ENCODE results near the gene TSN. TPM values are rescaled to one million over a fixed set of nuclear protein-coding genes. Genes with fewer than 3 reads are reported as not detected.

The TSN gene
- total and polyA plus RNA-seq, 2 experiments from 2014 or later: 62.5 to 94.8 TPM

DNA sequence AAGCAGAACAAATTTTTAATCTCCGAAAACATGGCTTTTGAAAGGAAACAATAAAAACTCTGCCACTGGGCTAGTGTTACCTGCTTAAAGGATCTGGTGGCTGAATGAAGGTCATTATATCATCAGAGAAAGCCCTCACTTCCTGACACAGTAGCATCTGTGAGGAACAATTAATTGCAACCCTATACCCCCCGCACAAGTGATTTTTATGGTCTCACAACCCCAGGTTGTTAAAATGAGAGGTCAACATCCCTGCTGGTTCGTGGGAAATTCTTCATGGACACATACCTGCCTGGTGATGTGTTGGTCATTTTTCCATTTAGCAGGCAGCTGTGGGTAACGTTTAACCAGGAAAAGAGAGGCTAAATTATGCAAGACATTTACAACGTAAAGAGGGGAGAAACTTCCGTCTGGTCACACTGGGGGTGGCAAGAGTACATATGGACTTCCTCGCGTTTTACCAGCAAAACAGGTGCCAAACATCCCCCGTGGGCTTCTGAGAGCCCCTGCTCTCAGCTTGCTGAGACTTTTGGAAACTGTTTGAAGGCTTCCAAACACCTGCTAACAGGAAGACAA is 48.0 kb upstream of the TSN start:
- H3K4me1 ChIP-seq (ENCODE audit: insufficient read depth): no peaks in the 10 kb centered on the region; the same call in 1 of the 2 replicates
- Mint-ChIP-seq H3K9me3 (no peaks in the 10 kb centered on the region), H3K4me3 (no peak overlapping the region), H3K4me1 (peaks cover 24% of the 10 kb centered on the region), H3K27me3 (ENCODE audit: insufficient read depth, low read depth, poor library complexity) (no peaks in the 10 kb centered on the region), H3K27ac (no peak overlapping the region), H3K36me3 (ENCODE audit: low read depth) (no peaks in the 10 kb centered on the region)
- DNase-seq (ENCODE audit: low spot score) (no peak), ATAC-seq (no peak)
- no peaks in the 10 kb centered on the region for H3F3A ChIP-seq (replicated peaks; ENCODE audit: low read depth)
- no peaks in the 10 kb centered on the region for H3K79me2 ChIP-seq (replicated peaks; ENCODE audit: insufficient read depth)
- H3K27me3 ChIP-seq (ENCODE audit: insufficient read depth): no peaks in the 10 kb centered on the region
- H3K4me3 ChIP-seq: no peak overlapping the region
- no peak overlapping the region for H3K4me2 ChIP-seq
- no peaks in the 10 kb centered on the region for H4K20me1 ChIP-seq (replicated peaks; ENCODE audit: insufficient read depth)
- no peak overlapping the region for H3K27ac ChIP-seq (ENCODE audit: low read depth)
- no peaks in the 10 kb centered on the region for H3K9me2 ChIP-seq (ENCODE audit: insufficient read depth)
- peak overlapping the region; percentile 43; the same call in 1 of the 2 replicates for H2AFZ ChIP-seq
- no peaks in the 10 kb centered on the region; the same call in 1 of the 2 replicates for H3K36me3 ChIP-seq (ENCODE audit: insufficient read depth)
- TF ChIP-seq, protein P1, sequence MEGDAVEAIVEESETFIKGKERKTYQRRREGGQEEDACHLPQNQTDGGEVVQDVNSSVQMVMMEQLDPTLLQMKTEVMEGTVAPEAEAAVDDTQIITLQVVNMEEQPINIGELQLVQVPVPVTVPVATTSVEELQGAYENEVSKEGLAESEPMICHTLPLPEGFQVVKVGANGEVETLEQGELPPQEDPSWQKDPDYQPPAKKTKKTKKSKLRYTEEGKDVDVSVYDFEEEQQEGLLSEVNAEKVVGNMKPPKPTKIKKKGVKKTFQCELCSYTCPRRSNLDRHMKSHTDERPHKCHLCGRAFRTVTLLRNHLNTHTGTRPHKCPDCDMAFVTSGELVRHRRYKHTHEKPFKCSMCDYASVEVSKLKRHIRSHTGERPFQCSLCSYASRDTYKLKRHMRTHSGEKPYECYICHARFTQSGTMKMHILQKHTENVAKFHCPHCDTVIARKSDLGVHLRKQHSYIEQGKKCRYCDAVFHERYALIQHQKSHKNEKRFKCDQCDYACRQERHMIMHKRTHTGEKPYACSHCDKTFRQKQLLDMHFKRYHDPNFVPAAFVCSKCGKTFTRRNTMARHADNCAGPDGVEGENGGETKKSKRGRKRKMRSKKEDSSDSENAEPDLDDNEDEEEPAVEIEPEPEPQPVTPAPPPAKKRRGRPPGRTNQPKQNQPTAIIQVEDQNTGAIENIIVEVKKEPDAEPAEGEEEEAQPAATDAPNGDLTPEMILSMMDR (conservative IDR thresholded peaks at IDR 0.05; ENCODE audit: low read depth in 2 of 2): no peak
- TF ChIP-seq EZH2 (IDR thresholded peaks at IDR 0.05; ENCODE audit: low read depth, unreplicated experiment): no peak
- TF ChIP-seq JUNB (IDR thresholded peaks at IDR 0.05; ENCODE audit: unreplicated experiment): no peak
- TF ChIP-seq, protein P2, sequence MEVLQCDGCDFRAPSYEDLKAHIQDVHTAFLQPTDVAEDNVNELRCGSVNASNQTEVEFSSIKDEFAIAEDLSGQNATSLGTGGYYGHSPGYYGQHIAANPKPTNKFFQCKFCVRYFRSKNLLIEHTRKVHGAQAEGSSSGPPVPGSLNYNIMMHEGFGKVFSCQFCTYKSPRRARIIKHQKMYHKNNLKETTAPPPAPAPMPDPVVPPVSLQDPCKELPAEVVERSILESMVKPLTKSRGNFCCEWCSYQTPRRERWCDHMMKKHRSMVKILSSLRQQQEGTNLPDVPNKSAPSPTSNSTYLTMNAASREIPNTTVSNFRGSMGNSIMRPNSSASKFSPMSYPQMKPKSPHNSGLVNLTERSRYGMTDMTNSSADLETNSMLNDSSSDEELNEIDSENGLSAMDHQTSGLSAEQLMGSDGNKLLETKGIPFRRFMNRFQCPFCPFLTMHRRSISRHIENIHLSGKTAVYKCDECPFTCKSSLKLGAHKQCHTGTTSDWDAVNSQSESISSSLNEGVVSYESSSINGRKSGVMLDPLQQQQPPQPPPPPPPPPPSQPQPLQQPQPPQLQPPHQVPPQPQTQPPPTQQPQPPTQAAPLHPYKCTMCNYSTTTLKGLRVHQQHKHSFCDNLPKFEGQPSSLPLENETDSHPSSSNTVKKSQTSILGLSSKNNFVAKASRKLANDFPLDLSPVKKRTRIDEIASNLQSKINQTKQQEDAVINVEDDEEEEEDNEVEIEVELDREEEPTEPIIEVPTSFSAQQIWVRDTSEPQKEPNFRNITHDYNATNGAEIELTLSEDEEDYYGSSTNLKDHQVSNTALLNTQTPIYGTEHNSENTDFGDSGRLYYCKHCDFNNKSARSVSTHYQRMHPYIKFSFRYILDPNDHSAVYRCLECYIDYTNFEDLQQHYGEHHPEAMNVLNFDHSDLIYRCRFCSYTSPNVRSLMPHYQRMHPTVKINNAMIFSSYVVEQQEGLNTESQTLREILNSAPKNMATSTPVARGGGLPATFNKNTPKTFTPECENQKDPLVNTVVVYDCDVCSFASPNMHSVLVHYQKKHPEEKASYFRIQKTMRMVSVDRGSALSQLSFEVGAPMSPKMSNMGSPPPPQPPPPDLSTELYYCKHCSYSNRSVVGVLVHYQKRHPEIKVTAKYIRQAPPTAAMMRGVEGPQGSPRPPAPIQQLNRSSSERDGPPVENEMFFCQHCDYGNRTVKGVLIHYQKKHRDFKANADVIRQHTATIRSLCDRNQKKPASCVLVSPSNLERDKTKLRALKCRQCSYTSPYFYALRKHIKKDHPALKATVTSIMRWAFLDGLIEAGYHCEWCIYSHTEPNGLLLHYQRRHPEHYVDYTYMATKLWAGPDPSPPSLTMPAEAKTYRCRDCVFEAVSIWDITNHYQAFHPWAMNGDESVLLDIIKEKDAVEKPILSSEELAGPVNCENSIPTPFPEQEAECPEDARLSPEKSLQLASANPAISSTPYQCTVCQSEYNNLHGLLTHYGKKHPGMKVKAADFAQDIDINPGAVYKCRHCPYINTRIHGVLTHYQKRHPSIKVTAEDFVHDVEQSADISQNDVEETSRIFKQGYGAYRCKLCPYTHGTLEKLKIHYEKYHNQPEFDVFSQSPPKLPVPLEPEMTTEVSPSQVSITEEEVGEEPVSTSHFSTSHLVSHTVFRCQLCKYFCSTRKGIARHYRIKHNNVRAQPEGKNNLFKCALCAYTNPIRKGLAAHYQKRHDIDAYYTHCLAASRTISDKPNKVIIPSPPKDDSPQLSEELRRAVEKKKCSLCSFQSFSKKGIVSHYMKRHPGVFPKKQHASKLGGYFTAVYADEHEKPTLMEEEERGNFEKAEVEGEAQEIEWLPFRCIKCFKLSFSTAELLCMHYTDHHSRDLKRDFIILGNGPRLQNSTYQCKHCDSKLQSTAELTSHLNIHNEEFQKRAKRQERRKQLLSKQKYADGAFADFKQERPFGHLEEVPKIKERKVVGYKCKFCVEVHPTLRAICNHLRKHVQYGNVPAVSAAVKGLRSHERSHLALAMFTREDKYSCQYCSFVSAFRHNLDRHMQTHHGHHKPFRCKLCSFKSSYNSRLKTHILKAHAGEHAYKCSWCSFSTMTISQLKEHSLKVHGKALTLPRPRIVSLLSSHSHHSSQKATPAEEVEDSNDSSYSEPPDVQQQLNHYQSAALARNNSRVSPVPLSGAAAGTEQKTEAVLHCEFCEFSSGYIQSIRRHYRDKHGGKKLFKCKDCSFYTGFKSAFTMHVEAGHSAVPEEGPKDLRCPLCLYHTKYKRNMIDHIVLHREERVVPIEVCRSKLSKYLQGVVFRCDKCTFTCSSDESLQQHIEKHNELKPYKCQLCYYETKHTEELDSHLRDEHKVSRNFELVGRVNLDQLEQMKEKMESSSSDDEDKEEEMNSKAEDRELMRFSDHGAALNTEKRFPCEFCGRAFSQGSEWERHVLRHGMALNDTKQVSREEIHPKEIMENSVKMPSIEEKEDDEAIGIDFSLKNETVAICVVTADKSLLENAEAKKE (CRISPR knock-in tag; IDR thresholded peaks at IDR 0.05): no peak
- TF ChIP-seq ZNF114 (CRISPR knock-in tag; IDR thresholded peaks at IDR 0.05): no peak
- TF ChIP-seq NANOG (IDR thresholded peaks at IDR 0.05; ENCODE audit: borderline replicate concordance): no peak
- TF ChIP-seq EZH2phosphoT487 (IDR thresholded peaks at IDR 0.05; ENCODE audit: unreplicated experiment): no peak
- TF ChIP-seq CREB1 (CRISPR knock-in tag; IDR thresholded peaks at IDR 0.05; ENCODE audit: low read depth): no peak
- TF ChIP-seq STAT1 (IDR thresholded peaks at IDR 0.05; ENCODE audit: unreplicated experiment): no peak
- TF ChIP-seq, protein P3, sequence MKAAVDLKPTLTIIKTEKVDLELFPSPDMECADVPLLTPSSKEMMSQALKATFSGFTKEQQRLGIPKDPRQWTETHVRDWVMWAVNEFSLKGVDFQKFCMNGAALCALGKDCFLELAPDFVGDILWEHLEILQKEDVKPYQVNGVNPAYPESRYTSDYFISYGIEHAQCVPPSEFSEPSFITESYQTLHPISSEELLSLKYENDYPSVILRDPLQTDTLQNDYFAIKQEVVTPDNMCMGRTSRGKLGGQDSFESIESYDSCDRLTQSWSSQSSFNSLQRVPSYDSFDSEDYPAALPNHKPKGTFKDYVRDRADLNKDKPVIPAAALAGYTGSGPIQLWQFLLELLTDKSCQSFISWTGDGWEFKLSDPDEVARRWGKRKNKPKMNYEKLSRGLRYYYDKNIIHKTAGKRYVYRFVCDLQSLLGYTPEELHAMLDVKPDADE (IDR thresholded peaks at IDR 0.05): no peak
- no peak for TF ChIP-seq POLR2AphosphoS5 (IDR thresholded peaks at IDR 0.05; ENCODE audit: low read depth)
- TF ChIP-seq ZNF331 (CRISPR knock-in tag; IDR thresholded peaks at IDR 0.05; ENCODE audit: low read depth): no peak
- TF ChIP-seq, protein P4, sequence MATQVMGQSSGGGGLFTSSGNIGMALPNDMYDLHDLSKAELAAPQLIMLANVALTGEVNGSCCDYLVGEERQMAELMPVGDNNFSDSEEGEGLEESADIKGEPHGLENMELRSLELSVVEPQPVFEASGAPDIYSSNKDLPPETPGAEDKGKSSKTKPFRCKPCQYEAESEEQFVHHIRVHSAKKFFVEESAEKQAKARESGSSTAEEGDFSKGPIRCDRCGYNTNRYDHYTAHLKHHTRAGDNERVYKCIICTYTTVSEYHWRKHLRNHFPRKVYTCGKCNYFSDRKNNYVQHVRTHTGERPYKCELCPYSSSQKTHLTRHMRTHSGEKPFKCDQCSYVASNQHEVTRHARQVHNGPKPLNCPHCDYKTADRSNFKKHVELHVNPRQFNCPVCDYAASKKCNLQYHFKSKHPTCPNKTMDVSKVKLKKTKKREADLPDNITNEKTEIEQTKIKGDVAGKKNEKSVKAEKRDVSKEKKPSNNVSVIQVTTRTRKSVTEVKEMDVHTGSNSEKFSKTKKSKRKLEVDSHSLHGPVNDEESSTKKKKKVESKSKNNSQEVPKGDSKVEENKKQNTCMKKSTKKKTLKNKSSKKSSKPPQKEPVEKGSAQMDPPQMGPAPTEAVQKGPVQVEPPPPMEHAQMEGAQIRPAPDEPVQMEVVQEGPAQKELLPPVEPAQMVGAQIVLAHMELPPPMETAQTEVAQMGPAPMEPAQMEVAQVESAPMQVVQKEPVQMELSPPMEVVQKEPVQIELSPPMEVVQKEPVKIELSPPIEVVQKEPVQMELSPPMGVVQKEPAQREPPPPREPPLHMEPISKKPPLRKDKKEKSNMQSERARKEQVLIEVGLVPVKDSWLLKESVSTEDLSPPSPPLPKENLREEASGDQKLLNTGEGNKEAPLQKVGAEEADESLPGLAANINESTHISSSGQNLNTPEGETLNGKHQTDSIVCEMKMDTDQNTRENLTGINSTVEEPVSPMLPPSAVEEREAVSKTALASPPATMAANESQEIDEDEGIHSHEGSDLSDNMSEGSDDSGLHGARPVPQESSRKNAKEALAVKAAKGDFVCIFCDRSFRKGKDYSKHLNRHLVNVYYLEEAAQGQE (IDR thresholded peaks at IDR 0.05; ENCODE audit: unreplicated experiment): no peak

All from GM23338 (cell line).